Adrenal gland (tissue), 5 donors: ENCODE data around the gene AHRR.

Experiments
- CTCF ChIP-seq, 6 experiments: fragments of 450-650 bp in 4 of 6; fragments of 200-600 bp in 2 of 6; sonication (generic) in 1 of 6; IDR thresholded peaks; 1 replicate in 5 of 6; 2 replicates in 1 of 6; pipeline versions ENCODE4 v1.5.1 to v1.8.0; 2016 to 2021; ENCODE audit warnings: antibody characterized with exemption in 6 of 6, mild to moderate bottlenecking in 2 of 6, moderate library complexity in 1 of 6
- POLR2A ChIP-seq, 2 donors: fragments of 450-650 bp; IDR thresholded peaks; one replicate each; pipeline ENCODE4 v1.6.1; 2017; ENCODE audit warnings: antibody characterized with exemption in 2 of 2, mild to moderate bottlenecking in 2 of 2, moderate library complexity in 1 of 2
- donor health status: DM: no; HTN: no; CAD: no.

GRCh38 chr5:474840-475661 is 153.5 kb downstream of the AHRR start:
- TF ChIP-seq POLR2A (IDR thresholded peaks at IDR 0.05) (no peak), CTCF (IDR thresholded peaks at IDR 0.05) (no peak)
